IMR-90 (cell line): ENCODE measurements around the gene WDR70. TPM values are rescaled to one million over a fixed set of nuclear protein-coding genes. Genes with fewer than 3 reads are reported as not detected.

Experiments used
- ATAC-seq: fragments of 200-7000 bp; cut with Tn5 transposase; 2 replicates; pipeline ENCODE4 v1.9.1; 2020; ENCODE audit warnings: low read depth, mild to moderate bottlenecking, moderate library complexity
- BruUV-seq: library from RNA; stranded (reverse); fragments of 400-500 nt; replicated peaks from 2 replicates; lab custom pipeline; 2021; lab: Mats Ljungman, UMichigan
- CTCF ChIA-PET: fragments of 300-600 bp; formaldehyde crosslinking; extraction: SDS; loops from one replicate; lab custom pipeline; 2021; ENCODE audit warnings: antibody characterized with exemption; lab: Yijun Ruan, JAX
- POLR2A ChIA-PET: fragments of 300-600 bp; sonication (Branson Sonifier 250); formaldehyde crosslinking; loops from one replicate; lab custom pipeline; 2022; ENCODE audit warnings: antibody characterized with exemption; ENCODE audit not compliant: unreplicated experiment; lab: Charles Lee
- DNase-seq: peaks from one replicate; pipeline ENCODE4 v3.0.0; 2013
- H2AFZ ChIP-seq: replicated peaks from 2 replicates; pipeline ENCODE3; 2013; ENCODE audit warnings: low read length, mild to moderate bottlenecking; ENCODE audit not compliant: poor library complexity
- H2AK5ac ChIP-seq: 2 replicates; pipeline ENCODE4 v1.6.1; 2013; ENCODE audit warnings: low read depth, low read length, inconsistent platforms
- H2AK9ac ChIP-seq: replicated peaks from 2 replicates; pipeline ENCODE3; 2013; ENCODE audit warnings: mild to moderate bottlenecking, low read depth, low read length, moderate library complexity; ENCODE audit not compliant: poor library complexity
- H2BK120ac ChIP-seq: 2 replicates; pipeline ENCODE4 v1.6.1; 2013; ENCODE audit warnings: low read depth, low read length, inconsistent platforms
- H2BK15ac ChIP-seq: 3 replicates; pipeline ENCODE4 v1.6.1; 2013; ENCODE audit warnings: low read depth, low read length, inconsistent platforms
- H2BK20ac ChIP-seq: 2 replicates; pipeline ENCODE4 v1.6.1; 2013; ENCODE audit warnings: low read depth, mild to moderate bottlenecking, inconsistent platforms, low read length, moderate library complexity
- H2BK5ac ChIP-seq: 2 replicates; pipeline ENCODE4 v1.6.1; 2013; ENCODE audit warnings: mild to moderate bottlenecking, low read depth, low read length, inconsistent platforms; ENCODE audit not compliant: poor library complexity, severe bottlenecking
- H3K14ac ChIP-seq: replicated peaks from 2 replicates; pipeline ENCODE4 v1.6.1; 2013; ENCODE audit warnings: low read depth, low read length, inconsistent platforms
- H3K18ac ChIP-seq: 2 replicates; pipeline ENCODE4 v1.6.1; 2013; ENCODE audit warnings: low read depth, low read length, control low read depth
- H3K23ac ChIP-seq: 2 replicates; pipeline ENCODE4 v1.6.1; 2013; ENCODE audit warnings: low read depth, low read length, inconsistent platforms
- H3K27ac ChIP-seq: 2 replicates; pipeline ENCODE4 v1.5.1; 2013; ENCODE audit warnings: mild to moderate bottlenecking, control low read depth, low read length; ENCODE audit not compliant: insufficient read depth
- H3K27me3 ChIP-seq: 2 replicates; pipeline ENCODE4 v1.6.1; 2013; ENCODE audit warnings: low read length; ENCODE audit not compliant: control insufficient read depth, insufficient read depth
- H3K36me3 ChIP-seq: 2 replicates; pipeline ENCODE4 v1.6.1; 2013; ENCODE audit warnings: low read length, mixed read lengths; ENCODE audit not compliant: control insufficient read depth, insufficient read depth
- H3K4ac ChIP-seq: 2 replicates; pipeline ENCODE4 v1.6.1; 2013; ENCODE audit warnings: low read depth, low read length, inconsistent platforms
- H3K4me1 ChIP-seq: 2 replicates; pipeline ENCODE4 v1.6.1; 2013; ENCODE audit warnings: low read length, mixed read lengths; ENCODE audit not compliant: control insufficient read depth, insufficient read depth
- H3K4me2 ChIP-seq: 2 replicates; pipeline ENCODE4 v1.6.1; 2013; ENCODE audit warnings: low read depth, mild to moderate bottlenecking, control low read depth, low read length, moderate library complexity
- H3K4me3 ChIP-seq: 2 replicates; pipeline ENCODE4 v1.5.1; 2013; ENCODE audit warnings: low read depth, mild to moderate bottlenecking, control low read depth, low read length, moderate library complexity; ENCODE audit not compliant: insufficient read depth
- H3K56ac ChIP-seq: 2 replicates; pipeline ENCODE4 v1.6.1; 2013; ENCODE audit warnings: low read length, inconsistent platforms; ENCODE audit not compliant: insufficient read depth; ENCODE audit errors: extremely low read depth
- H3K79me1 ChIP-seq, 2 experiments: 2 replicates each; pipeline ENCODE4 v1.6.1; 2013; ENCODE audit warnings: low read length in 2 of 2, inconsistent platforms in 1 of 2, low read depth in 1 of 2
- H3K9ac ChIP-seq: 2 replicates; pipeline ENCODE4 v1.6.1; 2013; ENCODE audit warnings: low read depth, low read length, control low read depth
- H3K9me1 ChIP-seq: 2 replicates; pipeline ENCODE4 v1.6.1; 2013; ENCODE audit warnings: low read length, inconsistent platforms; ENCODE audit not compliant: insufficient read depth
- H3K9me3 ChIP-seq: 2 replicates; pipeline ENCODE4 v1.6.1; 2013; ENCODE audit warnings: low read length; ENCODE audit not compliant: control insufficient read depth, insufficient read depth
- H4K20me1 ChIP-seq: 2 replicates; pipeline ENCODE4 v1.6.1; 2013; ENCODE audit warnings: low read length, inconsistent platforms; ENCODE audit not compliant: insufficient read depth
- H4K5ac ChIP-seq: 2 replicates; pipeline ENCODE4 v1.6.1; 2013; ENCODE audit warnings: mild to moderate bottlenecking, low read depth, low read length, control low read depth
- H4K8ac ChIP-seq, 2 experiments: 2 replicates each; pipeline ENCODE4 v1.6.1; 2013; ENCODE audit warnings: low read depth in 2 of 2, low read length in 2 of 2, control low read depth in 1 of 2, inconsistent platforms in 1 of 2
- H4K91ac ChIP-seq: 2 replicates; pipeline ENCODE4 v1.6.1; 2013; ENCODE audit warnings: low read depth, low read length, inconsistent platforms; ENCODE audit not compliant: insufficient read depth
- CEBPB ChIP-seq: IDR thresholded peaks from 2 replicates; pipeline ENCODE4 v1.6.1; 2012; ENCODE audit warnings: low read depth, low read length, improper control_type of control experiment
- CTCF ChIP-seq: conservative IDR thresholded peaks from 2 replicates; pipeline ENCODE4 v1.5.1; 2012; ENCODE audit warnings: mild to moderate bottlenecking, low read depth, low read length, improper control_type of control experiment
- SMC3 ChIP-seq: fragments of 150-350 bp; IDR thresholded peaks from 2 replicates; pipeline ENCODE4 v1.6.1; 2016; ENCODE audit warnings: low read depth, mild to moderate bottlenecking, antibody characterized with exemption, low read length, moderate library complexity
- WGBS, 2 experiments: methylation state at CpG; one replicate each; pipeline versions ENCODE4 v1.1.5 to v1.1.7; 2013; ENCODE audit warnings: missing lambda C conversion rate in 2 of 2; ENCODE audit not compliant: insufficient read length in 1 of 2; ENCODE audit errors: extremely low coverage in 2 of 2; 5-methylcytosine and 5-hydroxymethylcytosine counted together
- dilution Hi-C: fragments of 300-500 bp; cut with HindIII; formaldehyde crosslinking; loops from one replicate; pipeline ENCODE4 v1.14.3; 2018; ENCODE audit warnings: low sequenced_read_pairs; ENCODE audit not compliant: unreplicated experiment
- in situ Hi-C: fragments of 300-500 bp; cut with MboI; formaldehyde crosslinking; loops from 3 replicates; pipeline ENCODE4 v1.14.3; 2019; ENCODE audit warnings: low sequenced_read_pairs, inconsistent platforms, mixed read lengths
- intact Hi-C: fragments of 100-400 bp; cut with micrococcal nuclease; formaldehyde crosslinking; loops from 2 replicates; pipeline ENCODE4 v1.10.0; 2022
- polyA plus RNA-seq, 3 experiments: library from polyadenylated mRNA; depleted of rRNA; stranded (reverse); fragments of >200 nt; gene quantifications; 2 replicates each; pipeline ENCODE4 v1.2.3, GENCODE V29; 2012; ENCODE audit warnings: low replicate concordance in 1 of 3
- total RNA-seq: library from RNA; depleted of rRNA; stranded (reverse); fragments of >200 nt; gene quantifications from 2 replicates; pipeline ENCODE4 v1.2.3, GENCODE V29; 2012
- TF ChIP-seq, protein P1 (sequence below): fragments of 150-350 bp; IDR thresholded peaks from 2 replicates; pipeline ENCODE4 v1.6.1; 2016; ENCODE audit warnings: low read depth, mild to moderate bottlenecking, low read length, moderate library complexity, borderline replicate concordance

WDR70 gene
- total and polyA plus RNA-seq, 2 of the 4 experiments (the other 2 are of a cell fraction) = 16.7 to 29.9 TPM

DNA sequence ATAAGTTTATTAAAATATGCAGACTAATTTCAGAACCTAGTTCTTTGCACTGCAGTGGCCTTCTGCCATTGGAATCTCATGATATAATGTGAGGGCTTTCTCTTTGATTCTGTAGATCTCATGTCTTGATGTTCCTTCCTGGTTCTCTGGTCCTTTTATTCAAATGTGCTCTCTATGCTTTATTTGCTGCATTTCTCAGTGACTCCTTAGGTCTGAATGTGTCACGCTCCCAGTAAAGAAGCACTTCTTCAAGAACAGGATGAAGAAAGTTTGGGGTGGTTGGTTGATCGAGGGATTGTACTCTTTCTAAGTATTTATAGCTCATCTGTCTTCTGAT, 338.1 kb downstream of the WDR70 start:
- Histone ChIP-seq H4K8ac (no peak overlapping the region), H3K36me3 (no peaks in the 10 kb centered on the region), H2AK9ac (no peak overlapping the region), H3K23ac (peak overlapping the region; percentile 8; the same call in 1 of the 2 replicates), H3K9me1 (peaks cover 8% of the 10 kb centered on the region; the same call in 1 of the 2 replicates), H2AFZ (no peak overlapping the region), H2AK5ac (no peak overlapping the region), H2BK15ac (no peak overlapping the region), H4K91ac (no peak overlapping the region), H3K79me1 (no peaks in the 10 kb centered on the region), H2BK120ac (no peak overlapping the region), H3K27me3 (no peaks in the 10 kb centered on the region), H2BK5ac (no peak overlapping the region), H3K9ac (no peak overlapping the region), H3K9me3 (no peaks in the 10 kb centered on the region), H4K20me1 (peaks cover 11% of the 10 kb centered on the region; the same call in 1 of the 2 replicates), H2BK20ac (0 out of 2 replicates have a peak overlapping the region, but pooled peaks have one; percentile 14), H3K4me2 (peak overlapping the region; percentile 14; the same call in 1 of the 2 replicates), H3K27ac (no peak overlapping the region), H3K4ac (no peak overlapping the region; the same call in 1 of the 2 replicates), H3K4me3 (no peak overlapping the region), H3K56ac (no peak overlapping the region), H3K18ac (no peak overlapping the region), H3K4me1 (peaks cover 6% of the 10 kb centered on the region), H3K14ac (no peak overlapping the region), H4K5ac (no peak overlapping the region)
- WGBS, 2 experiments = no CpG with 5 or more reads among the region's 2 CpGs
- in situ Hi-C loops = no loop called here
- intact Hi-C loops = loop anchor here (2.0 kb wide), 1 partner anchor 476 kb away; no protein-coding TSS in a partner anchor
- POLR2A ChIA-PET = interaction anchor here (0.7 kb wide), 1 partner anchor 676 kb away, joined by 3 read pairs; no protein-coding TSS in a partner anchor
- no peak for DNase-seq
- TF ChIP-seq SMC3 (no peak), CTCF (no peak), CEBPB (no peak)
- TF ChIP-seq, protein P1, sequence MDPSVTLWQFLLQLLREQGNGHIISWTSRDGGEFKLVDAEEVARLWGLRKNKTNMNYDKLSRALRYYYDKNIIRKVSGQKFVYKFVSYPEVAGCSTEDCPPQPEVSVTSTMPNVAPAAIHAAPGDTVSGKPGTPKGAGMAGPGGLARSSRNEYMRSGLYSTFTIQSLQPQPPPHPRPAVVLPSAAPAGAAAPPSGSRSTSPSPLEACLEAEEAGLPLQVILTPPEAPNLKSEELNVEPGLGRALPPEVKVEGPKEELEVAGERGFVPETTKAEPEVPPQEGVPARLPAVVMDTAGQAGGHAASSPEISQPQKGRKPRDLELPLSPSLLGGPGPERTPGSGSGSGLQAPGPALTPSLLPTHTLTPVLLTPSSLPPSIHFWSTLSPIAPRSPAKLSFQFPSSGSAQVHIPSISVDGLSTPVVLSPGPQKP = no peak
- ATAC-seq = no peak
- CTCF ChIA-PET = interaction anchor here (0.7 to 1.2 kb wide), 2 partner anchors 77 to 176 kb away, joined by 3 read pairs; no protein-coding TSS in a partner anchor
- dilution Hi-C loops = no loop called here
- no TSS peak for BruUV-seq
